Stimulated activated CD8-positive, alpha-beta memory T cell treated with anti-CD3 and anti-CD28 coated beads, Interleukin-12 subunit alpha, Interleukin-12 subunit beta, amount 100 ng/mL, for 24 hours (primary cell): ENCODE results near the gene VGLL4.

Experiments used
- DNase-seq: peaks from one replicate; pipeline ENCODE4 v3.0.0-alpha.2; 2020; ENCODE audit errors: extremely low read depth

Gene VGLL4

GRCh38 chr3:11565072-11565471, 78.6 kb downstream of the VGLL4 start:
- DNase-seq: no peak

GRCh38 chr3:11564577-11565001, 79.1 kb downstream of the VGLL4 start:
- DNase-seq: no peak

GRCh38 chr3:11563865-11564185, 79.9 kb downstream of the VGLL4 start:
- no peak for DNase-seq

GRCh38 chr3:11563159-11563864, 80.4 kb downstream of the VGLL4 start:
- no peak for DNase-seq

GRCh38 chr3:11562277-11562881, 81.3 kb downstream of the VGLL4 start:
- DNase-seq: no peak

GRCh38 chr3:11560746-11561145, 83.0 kb downstream of the VGLL4 start:
- no peak for DNase-seq

GRCh38 chr3:11559816-11560633, 83.7 kb downstream of the VGLL4 start:
- no peak for DNase-seq

- no peak for DNase-seq
These were observed 84.5 kb downstream of the VGLL4 start for GRCh38 chr3:11558918-11559815.

GRCh38 chr3:11558411-11558903, 85.3 kb downstream of the VGLL4 start:
- no peak for DNase-seq

- DNase-seq: no peak
These were observed 85.7 kb downstream of the VGLL4 start for GRCh38 chr3:11558002-11558401.

GRCh38 chr3:11556851-11557644, 86.7 kb downstream of the VGLL4 start:
- no peak for DNase-seq

GRCh38 chr3:11555881-11556633, 87.7 kb downstream of the VGLL4 start:
- no peak for DNase-seq

GRCh38 chr3:11555211-11555782, 88.4 kb downstream of the VGLL4 start:
- no peak for DNase-seq

GRCh38 chr3:11554666-11555065, 89.0 kb downstream of the VGLL4 start:
- no peak for DNase-seq

- no peak for DNase-seq
These were observed 89.5 kb downstream of the VGLL4 start for GRCh38 chr3:11554236-11554610.

GRCh38 chr3:11553436-11554235, 90.1 kb downstream of the VGLL4 start:
- no peak for DNase-seq

GRCh38 chr3:11552289-11553264, 91.1 kb downstream of the VGLL4 start:
- DNase-seq: no peak

- DNase-seq: no peak
These were observed 92.7 kb downstream of the VGLL4 start for GRCh38 chr3:11551036-11551435.
